Activated naive CD4-positive, alpha-beta T cell treated with anti-CD3 and anti-CD28 coated beads for 36 hours (primary cell): ENCODE results near the gene SLAMF6. TPM values are rescaled to one million over a fixed set of nuclear protein-coding genes. Genes with fewer than 3 reads are reported as not detected.
"Not testable (repeated sequence)": the region's sequence is repeated elsewhere in the genome, so short reads cannot be mapped to it uniquely, and the experiment has no call there.

ENCODE experiments used
- CTCF ChIA-PET: fragments of 350-600 bp; sonication (Branson Sonifier 250); formaldehyde crosslinking; loops from one replicate; lab custom pipeline; 2021; ENCODE audit warnings: antibody characterized with exemption; lab: Charles Lee
- DNase-seq: peaks from one replicate; pipeline ENCODE4 v3.0.0-alpha.2; 2020
- H3K27ac Mint-ChIP-seq: one replicate; pipeline ENCODE4 v1.8.0; 2021; ENCODE audit warnings: mild to moderate bottlenecking, mixed read lengths
- H3K27me3 Mint-ChIP-seq: one replicate; pipeline ENCODE4 v1.8.0; 2021; ENCODE audit warnings: low read depth, mixed read lengths
- H3K36me3 Mint-ChIP-seq: one replicate; pipeline ENCODE4 v1.8.0; 2021; ENCODE audit warnings: low read depth, mixed read lengths
- H3K4me1 Mint-ChIP-seq: one replicate; pipeline ENCODE4 v1.8.0; 2021; ENCODE audit warnings: low read depth, mixed read lengths
- H3K4me3 Mint-ChIP-seq: one replicate; pipeline ENCODE4 v1.8.0; 2021; ENCODE audit warnings: mild to moderate bottlenecking, moderate library complexity, mixed read lengths
- H3K9me3 Mint-ChIP-seq: one replicate; pipeline ENCODE4 v1.8.0; 2021; ENCODE audit warnings: mixed read lengths
- intact Hi-C: fragments of 100-400 bp; cut with micrococcal nuclease; formaldehyde crosslinking; loops from one replicate; pipeline ENCODE4 v1.15.1; 2023
- total RNA-seq, 2 experiments: library from RNA; stranded (reverse); gene quantifications; one replicate each; pipeline ENCODE4 v1.2.3, GENCODE V29; 2021

Gene SLAMF6
- total RNA-seq, 2 experiments from 2014 or later: 55.0 to 55.5 TPM

GRCh38 chr1:160541622-160542302 is 18.7 kb upstream of the SLAMF6 start:
- no peak for DNase-seq
- H3K4me3 Mint-ChIP-seq: no peak overlapping the region
- H3K36me3 Mint-ChIP-seq: peaks cover 4% of the 10 kb centered on the region
- peak overlapping the region; percentile 96 for H3K27ac Mint-ChIP-seq
- CTCF ChIA-PET: interaction anchor here (0.9 to 3.0 kb wide), 8 partner anchors 9 to 99 kb away, joined by 3 to 22 read pairs (median 4); partner anchors contain the start of gene SLAMF6
- no peaks in the 10 kb centered on the region for H3K9me3 Mint-ChIP-seq
- peaks cover 56% of the 10 kb centered on the region for H3K4me1 Mint-ChIP-seq
- H3K27me3 Mint-ChIP-seq: no peaks in the 10 kb centered on the region
- intact Hi-C loops: loop anchor here (2.0 kb wide), 1 partner anchor 35 kb away; no protein-coding TSS in a partner anchor

- no peak for DNase-seq
- no peaks in the 10 kb centered on the region for H3K27me3 Mint-ChIP-seq
- H3K36me3 Mint-ChIP-seq: peaks cover 5% of the 10 kb centered on the region
- intact Hi-C loops: loop anchor here (1.0 to 2.0 kb wide), 3 partner anchors 18 to 112 kb away; partner anchors contain the start of gene SLAMF6
- peaks cover 56% of the 10 kb centered on the region for H3K4me1 Mint-ChIP-seq
- peaks cover 8% of the 10 kb centered on the region for H3K9me3 Mint-ChIP-seq
- H3K27ac Mint-ChIP-seq: peak overlapping the region; percentile 96
- H3K4me3 Mint-ChIP-seq: peak overlapping the region; percentile 52
- CTCF ChIA-PET: interaction anchor here (0.9 to 3.0 kb wide), 12 partner anchors 8 to 112 kb away, joined by 3 to 22 read pairs (median 4); partner anchors contain the start of gene SLAMF6
Observed at GRCh38 chr1:160540859-160541233, 17.8 kb upstream of the SLAMF6 start.

- intact Hi-C loops: loop anchor here (1.0 to 2.0 kb wide), 3 partner anchors 17 to 111 kb away; partner anchors contain the start of gene SLAMF6
- CTCF ChIA-PET: interaction anchor here (0.6 to 3.0 kb wide), 15 partner anchors 9 to 112 kb away, joined by 3 to 22 read pairs (median 4); partner anchors contain the start of genes CD84 and SLAMF6
- peak overlapping the region; percentile 52 for H3K4me3 Mint-ChIP-seq
- H3K27me3 Mint-ChIP-seq: no peaks in the 10 kb centered on the region
- peaks cover 11% of the 10 kb centered on the region for H3K9me3 Mint-ChIP-seq
- DNase-seq: peak; percentile 73
- peak overlapping the region; percentile 96 for H3K27ac Mint-ChIP-seq
- H3K36me3 Mint-ChIP-seq: peaks cover 7% of the 10 kb centered on the region
- peaks cover 55% of the 10 kb centered on the region for H3K4me1 Mint-ChIP-seq
Observed at GRCh38 chr1:160539990-160540858, 17.2 kb upstream of the SLAMF6 start.

GRCh38 chr1:160539684-160539989 is 16.6 kb upstream of the SLAMF6 start:
- H3K4me1 Mint-ChIP-seq: peaks cover 49% of the 10 kb centered on the region
- CTCF ChIA-PET: interaction anchor here (0.8 to 3.0 kb wide), 9 partner anchors 10 to 111 kb away, joined by 3 to 22 read pairs (median 5); partner anchors contain the start of genes CD84 and SLAMF6
- H3K9me3 Mint-ChIP-seq: peaks cover 16% of the 10 kb centered on the region
- H3K4me3 Mint-ChIP-seq: peak overlapping the region; percentile 52
- intact Hi-C loops: no loop called here
- DNase-seq: no peak
- H3K27me3 Mint-ChIP-seq: no peaks in the 10 kb centered on the region
- H3K36me3 Mint-ChIP-seq: peaks cover 6% of the 10 kb centered on the region
- H3K27ac Mint-ChIP-seq: peak overlapping the region; percentile 96

GRCh38 chr1:160538985-160539651 is 16.1 kb upstream of the SLAMF6 start:
- no peak for DNase-seq
- Mint-ChIP-seq H3K4me1 (peaks cover 44% of the 10 kb centered on the region), H3K9me3 (peaks cover 18% of the 10 kb centered on the region), H3K36me3 (peaks cover 6% of the 10 kb centered on the region), H3K4me3 (no peak overlapping the region), H3K27me3 (no peaks in the 10 kb centered on the region), H3K27ac (peak overlapping the region; percentile 62)
- CTCF ChIA-PET: interaction anchor here (1.1 to 3.0 kb wide), 5 partner anchors 10 to 109 kb away, joined by 4 to 22 read pairs (median 11); partner anchors contain the start of genes CD84 and SLAMF6
- intact Hi-C loops: no loop called here

GRCh38 chr1:160537714-160538665 is 14.9 kb upstream of the SLAMF6 start:
- no peak for DNase-seq
- Mint-ChIP-seq H3K27me3 (no peaks in the 10 kb centered on the region), H3K36me3 (peaks cover 6% of the 10 kb centered on the region), H3K9me3 (peaks cover 21% of the 10 kb centered on the region), H3K4me1 (peaks cover 39% of the 10 kb centered on the region), H3K4me3 (no peak overlapping the region), H3K27ac (no peak overlapping the region)
- CTCF ChIA-PET: interaction anchor here (0.7 kb wide), 2 partner anchors 67 to 87 kb away, joined by 3 read pairs; no protein-coding TSS in a partner anchor
- intact Hi-C loops: no loop called here

- Mint-ChIP-seq H3K27ac (no peak overlapping the region), H3K4me1 (peaks cover 21% of the 10 kb centered on the region), H3K4me3 (no peak overlapping the region), H3K27me3 (no peaks in the 10 kb centered on the region), H3K9me3 (peaks cover 23% of the 10 kb centered on the region), H3K36me3 (peaks cover 6% of the 10 kb centered on the region)
- no peak for DNase-seq
- CTCF ChIA-PET: interaction anchor here (0.6 to 2.0 kb wide), 6 partner anchors 9 to 154 kb away, joined by 3 to 7 read pairs (median 4); no protein-coding TSS in a partner anchor
- intact Hi-C loops: no loop called here
Observed at GRCh38 chr1:160534823-160535605, 12.0 kb upstream of the SLAMF6 start.

- H3K27ac Mint-ChIP-seq, intact Hi-C loops, H3K27me3 Mint-ChIP-seq, H3K4me3 Mint-ChIP-seq, CTCF ChIA-PET, DNase-seq: not testable (repeated sequence)
- peaks cover 39% of the 10 kb centered on the region for H3K9me3 Mint-ChIP-seq
- peaks cover 15% of the 10 kb centered on the region for H3K36me3 Mint-ChIP-seq
- H3K4me1 Mint-ChIP-seq: peaks cover 21% of the 10 kb centered on the region
Observed at GRCh38 chr1:160532557-160532813, 9.4 kb upstream of the SLAMF6 start.

- H3K27ac Mint-ChIP-seq, H3K27me3 Mint-ChIP-seq, CTCF ChIA-PET: not testable (repeated sequence)
Observed at GRCh38 chr1:160531809-160532556, 8.9 kb upstream of the SLAMF6 start.

GRCh38 chr1:160529401-160529952 is 6.4 kb upstream of the SLAMF6 start:
- H3K27ac Mint-ChIP-seq: peak overlapping the region; percentile 15
- H3K4me1 Mint-ChIP-seq: peaks cover 33% of the 10 kb centered on the region
- CTCF ChIA-PET: interaction anchor here (0.6 to 2.2 kb wide), 5 partner anchors 11 to 101 kb away, joined by 3 to 11 read pairs (median 4); no protein-coding TSS in a partner anchor
- intact Hi-C loops: loop anchor here (10.0 kb wide), 1 partner anchor 1515 kb away; no protein-coding TSS in a partner anchor
- H3K9me3 Mint-ChIP-seq: peaks cover 42% of the 10 kb centered on the region
- H3K36me3 Mint-ChIP-seq: peaks cover 23% of the 10 kb centered on the region
- H3K27me3 Mint-ChIP-seq: not testable (repeated sequence)
- DNase-seq: peak; percentile 45
- H3K4me3 Mint-ChIP-seq: peak overlapping the region; percentile 13

More at GRCh38 chr1:160531809-160532556, 8.9 kb upstream of the SLAMF6 start:
- DNase-seq, intact Hi-C loops, H3K4me3 Mint-ChIP-seq: not testable (repeated sequence)
- H3K36me3 Mint-ChIP-seq: peaks cover 16% of the 10 kb centered on the region
- H3K9me3 Mint-ChIP-seq: peaks cover 43% of the 10 kb centered on the region
- peaks cover 24% of the 10 kb centered on the region for H3K4me1 Mint-ChIP-seq
